ENCODE measurements around the gene ANKRD9.

ANKRD9 gene

DNA sequence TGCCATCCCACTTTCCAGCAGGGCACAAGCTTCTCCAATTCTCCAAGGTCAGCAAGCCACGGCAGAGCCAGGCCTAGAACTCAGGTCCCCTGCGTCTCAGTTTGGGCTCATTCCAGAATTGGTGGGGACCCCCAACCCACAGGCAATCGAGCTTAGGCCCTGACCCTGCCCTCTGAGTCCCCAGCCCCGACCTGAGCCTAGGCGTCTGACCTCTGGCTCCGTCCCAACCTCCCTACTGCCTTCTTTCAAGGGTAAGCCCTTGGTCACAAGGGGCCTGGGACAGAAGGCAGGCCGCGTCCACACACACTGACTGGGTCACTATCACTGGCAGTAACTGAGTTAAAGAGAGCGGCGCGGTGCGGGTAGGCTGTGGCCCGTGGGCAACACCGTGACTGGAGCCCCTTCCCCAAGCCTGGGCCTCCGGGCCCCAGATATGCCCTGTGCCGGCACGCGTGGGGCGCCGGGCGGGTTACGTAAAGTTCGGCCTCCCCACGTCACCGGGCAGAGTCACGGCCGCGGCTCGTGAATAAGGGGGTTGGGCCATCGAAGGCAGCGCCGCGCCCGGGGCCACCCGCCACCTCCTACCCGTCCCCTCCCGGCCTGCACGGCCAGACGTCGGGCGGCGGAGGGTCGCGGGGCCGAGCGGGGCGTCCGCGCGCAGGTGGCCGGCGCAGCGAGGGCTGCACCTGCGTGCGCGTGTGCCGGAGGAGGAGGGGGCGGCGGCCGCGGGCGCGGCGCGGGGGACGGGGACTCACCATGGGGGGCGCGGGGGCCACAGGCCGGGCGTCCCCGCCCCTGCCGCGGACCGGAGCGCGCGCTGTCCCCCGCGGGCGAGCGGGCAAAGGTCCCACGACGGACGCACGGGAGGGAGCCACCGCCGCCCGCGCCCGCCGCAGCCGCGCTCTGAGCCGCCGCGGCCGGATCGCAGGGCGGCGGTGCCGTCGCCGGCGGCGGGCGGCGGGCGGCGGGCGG lies 516 bp downstream of the ANKRD9 start:
- TF ChIP-seq, protein P1, sequence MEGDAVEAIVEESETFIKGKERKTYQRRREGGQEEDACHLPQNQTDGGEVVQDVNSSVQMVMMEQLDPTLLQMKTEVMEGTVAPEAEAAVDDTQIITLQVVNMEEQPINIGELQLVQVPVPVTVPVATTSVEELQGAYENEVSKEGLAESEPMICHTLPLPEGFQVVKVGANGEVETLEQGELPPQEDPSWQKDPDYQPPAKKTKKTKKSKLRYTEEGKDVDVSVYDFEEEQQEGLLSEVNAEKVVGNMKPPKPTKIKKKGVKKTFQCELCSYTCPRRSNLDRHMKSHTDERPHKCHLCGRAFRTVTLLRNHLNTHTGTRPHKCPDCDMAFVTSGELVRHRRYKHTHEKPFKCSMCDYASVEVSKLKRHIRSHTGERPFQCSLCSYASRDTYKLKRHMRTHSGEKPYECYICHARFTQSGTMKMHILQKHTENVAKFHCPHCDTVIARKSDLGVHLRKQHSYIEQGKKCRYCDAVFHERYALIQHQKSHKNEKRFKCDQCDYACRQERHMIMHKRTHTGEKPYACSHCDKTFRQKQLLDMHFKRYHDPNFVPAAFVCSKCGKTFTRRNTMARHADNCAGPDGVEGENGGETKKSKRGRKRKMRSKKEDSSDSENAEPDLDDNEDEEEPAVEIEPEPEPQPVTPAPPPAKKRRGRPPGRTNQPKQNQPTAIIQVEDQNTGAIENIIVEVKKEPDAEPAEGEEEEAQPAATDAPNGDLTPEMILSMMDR (IDR thresholded peaks at IDR 0.05; ENCODE audit: control insufficient read depth, extremely low read depth, insufficient read depth) = no peak
- DNase-seq (ENCODE audit: low read depth) = no peak
- H3K4me3 ChIP-seq (ENCODE audit: low read depth, low read length) = peak overlapping the region; percentile 75

DNA sequence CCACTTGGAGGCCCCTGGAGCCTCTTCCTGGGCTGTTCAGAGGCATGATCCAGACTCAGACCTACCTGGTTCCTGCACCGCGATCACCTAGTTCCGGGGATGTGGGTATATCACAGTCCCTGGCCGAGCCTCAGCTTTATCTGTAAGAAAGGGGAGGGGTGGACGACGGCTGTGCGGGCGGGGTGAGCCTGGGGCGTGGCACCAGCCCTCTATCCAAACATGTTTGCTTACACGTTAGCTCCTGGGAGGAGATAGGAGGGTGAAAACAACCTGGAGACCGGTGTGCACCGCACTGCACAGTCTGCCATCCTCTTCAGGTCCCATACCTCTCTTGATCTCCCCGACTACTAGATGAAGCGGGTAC lies 1.2 kb downstream of the ANKRD9 start:
- DNase-seq (ENCODE audit: low read depth) = peak; percentile 75
- TF ChIP-seq, protein P1 (IDR thresholded peaks at IDR 0.05; ENCODE audit: control insufficient read depth, extremely low read depth, insufficient read depth) = no peak
- peak overlapping the region; percentile 75 for H3K4me3 ChIP-seq (ENCODE audit: low read depth, low read length)

DNA sequence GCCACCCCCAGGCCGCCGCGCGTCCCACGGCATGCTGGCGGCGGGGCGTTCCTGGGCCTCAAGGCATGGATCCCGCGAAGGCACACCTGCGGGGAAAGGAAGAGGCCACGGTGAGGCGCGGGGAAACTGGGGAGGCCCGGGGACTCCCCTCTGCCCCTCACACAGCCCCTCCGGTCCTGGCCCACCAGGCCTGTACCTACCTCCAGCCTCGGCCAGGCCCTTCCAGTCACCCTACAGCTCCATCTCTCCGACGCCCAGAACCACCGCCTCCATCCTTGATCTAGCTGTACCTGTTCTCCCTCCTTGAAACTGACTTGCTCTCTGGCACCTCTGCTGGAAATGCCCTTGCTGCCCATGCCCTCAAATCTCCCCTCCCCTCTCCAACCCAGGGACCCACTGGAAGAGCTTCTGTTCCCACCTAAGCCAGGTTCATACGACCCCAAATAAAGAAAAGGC lies 1.7 kb downstream of the ANKRD9 start:
- DNase-seq (ENCODE audit: low read depth) = no peak
- TF ChIP-seq, protein P1 (IDR thresholded peaks at IDR 0.05; ENCODE audit: control insufficient read depth, extremely low read depth, insufficient read depth) = peak; percentile 35; the same call in 1 of the 2 replicates
- H3K4me3 ChIP-seq (ENCODE audit: low read depth, low read length) = peak overlapping the region; percentile 75

DNA sequence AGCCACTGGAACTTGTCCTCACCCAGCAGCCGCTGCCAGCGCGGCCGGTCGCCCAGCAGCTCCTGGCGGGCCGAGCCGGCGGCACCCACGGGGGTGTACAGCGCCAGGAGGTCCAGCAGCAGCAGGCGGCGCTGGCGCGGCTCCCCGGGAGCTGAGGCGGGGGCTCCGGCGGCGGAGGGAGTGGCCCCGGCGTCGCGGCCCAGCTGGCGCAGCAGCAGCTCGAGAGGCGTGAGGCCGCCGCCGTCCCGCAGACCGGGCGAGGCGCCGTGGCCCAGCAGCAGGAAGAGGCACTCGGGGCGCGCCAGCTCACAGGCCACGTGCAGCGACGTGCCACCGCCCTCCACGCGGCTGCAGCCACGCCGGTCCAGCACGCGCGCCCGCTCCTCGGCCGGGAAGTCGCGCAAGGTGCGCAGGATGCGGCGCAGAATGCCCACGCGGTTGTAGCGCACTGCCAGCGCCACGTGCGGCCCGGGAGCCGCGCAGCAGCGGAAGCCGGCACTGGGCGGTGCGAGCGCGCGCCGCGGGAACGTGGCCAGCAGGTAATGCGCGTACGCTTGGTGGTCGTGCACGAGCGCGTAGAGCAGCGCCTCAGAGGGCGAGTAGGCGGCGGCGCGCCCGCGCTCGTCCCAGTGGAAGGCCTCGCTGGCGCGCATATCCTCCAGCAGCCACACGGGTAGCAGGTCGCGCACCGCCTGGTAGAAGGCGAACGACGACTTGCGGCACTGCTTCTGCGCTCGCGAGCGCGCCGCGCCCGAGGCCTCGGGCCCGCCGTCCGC lies 2.3 kb downstream of the ANKRD9 start:
- TF ChIP-seq, protein P1 (IDR thresholded peaks at IDR 0.05; ENCODE audit: control insufficient read depth, extremely low read depth, insufficient read depth) = no peak
- H3K4me3 ChIP-seq (ENCODE audit: low read depth, low read length) = no peak overlapping the region
- DNase-seq (ENCODE audit: low read depth) = no peak

DNA sequence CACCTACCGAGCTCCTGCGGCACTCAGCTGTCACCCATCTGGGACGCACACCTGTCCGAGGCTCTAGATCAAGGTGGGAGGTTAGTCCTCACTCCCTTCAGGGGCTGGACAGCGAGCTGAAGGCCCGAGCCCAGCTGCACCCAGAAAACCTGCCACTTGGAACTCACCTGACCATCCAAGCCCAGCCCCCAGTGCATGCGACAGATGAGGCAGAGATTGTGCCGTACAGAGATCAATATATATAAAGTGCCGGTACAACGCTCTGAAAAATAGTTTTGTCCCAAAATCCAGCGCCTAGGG lies 3.0 kb downstream of the ANKRD9 start:
- TF ChIP-seq, protein P1 (IDR thresholded peaks at IDR 0.05; ENCODE audit: control insufficient read depth, extremely low read depth, insufficient read depth) = no peak
- no peak for DNase-seq (ENCODE audit: low read depth)
- H3K4me3 ChIP-seq (ENCODE audit: low read depth, low read length) = no peak overlapping the region

DNA sequence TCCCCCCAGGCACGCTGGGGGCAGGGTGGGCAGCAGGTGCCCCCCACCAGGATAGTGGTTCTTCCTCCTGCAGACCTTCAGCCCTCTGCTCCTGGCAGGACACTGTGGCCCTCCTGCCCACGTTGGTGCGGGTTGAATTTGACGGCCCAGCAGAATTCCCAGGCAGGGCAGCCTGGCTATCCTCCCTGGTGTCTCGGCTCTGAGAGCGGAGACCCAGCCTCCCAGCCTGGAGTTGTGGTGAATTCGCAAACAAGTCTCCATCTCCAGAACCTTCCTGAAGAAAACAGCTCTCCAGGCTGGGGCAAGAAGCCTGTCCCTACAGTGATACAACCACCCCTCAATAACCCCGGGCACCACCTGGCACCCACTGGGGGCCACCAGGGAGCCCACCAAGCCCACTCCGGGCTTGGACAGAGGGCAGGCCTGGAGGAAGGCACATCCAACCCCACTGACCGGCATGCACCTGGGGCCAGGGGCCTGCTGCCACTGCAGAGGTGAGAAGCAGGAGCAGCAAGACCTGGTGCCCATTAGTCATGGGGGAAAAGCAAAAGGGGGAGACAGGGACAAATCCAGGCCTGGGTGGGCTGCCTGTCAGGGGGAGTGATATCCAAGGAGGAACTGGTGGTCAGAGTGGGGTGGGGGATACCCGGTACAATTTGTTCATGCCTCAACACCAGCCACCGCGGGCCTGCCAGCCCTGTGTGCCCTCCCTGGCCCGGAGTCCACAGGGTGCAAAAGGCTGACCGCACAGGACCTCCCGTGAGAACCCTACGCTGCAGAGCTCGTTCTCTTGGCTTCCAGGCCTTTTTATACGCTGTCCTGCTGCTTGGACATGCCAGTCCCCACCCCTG lies 3.6 kb downstream of the ANKRD9 start:
- no peak overlapping the region for H3K4me3 ChIP-seq (ENCODE audit: low read depth, low read length)
- DNase-seq (ENCODE audit: low read depth) = no peak
- TF ChIP-seq, protein P1 (IDR thresholded peaks at IDR 0.05; ENCODE audit: control insufficient read depth, extremely low read depth, insufficient read depth) = no peak

Data from LNCaP clone FGC (cell line).